NCI-H510A (cell line): ENCODE measurements around the gene CEP57L1.
"Not testable (repeated sequence)": the region's sequence is repeated elsewhere in the genome, so short reads cannot be mapped to it uniquely, and the experiment has no call there.

ENCODE experiments used
- DNase-seq: peaks from one replicate; lab custom pipeline; 2025; lab: John Stamatoyannopoulos, UW

Gene CEP57L1

GRCh38 chr6:109172101-109172746 is 76.9 kb downstream of the CEP57L1 start:
- DNase-seq, result no peak

- no peak for DNase-seq
Observed at GRCh38 chr6:109174916-109175315, 79.6 kb downstream of the CEP57L1 start.

- DNase-seq, result no peak
Observed at GRCh38 chr6:109178921-109179320, 83.6 kb downstream of the CEP57L1 start.

GRCh38 chr6:109179507-109179906 is 84.2 kb downstream of the CEP57L1 start:
- no peak for DNase-seq

GRCh38 chr6:109182578-109182977 is 87.3 kb downstream of the CEP57L1 start:
- no peak for DNase-seq

GRCh38 chr6:109183109-109183650 is 87.9 kb downstream of the CEP57L1 start:
- DNase-seq, result no peak

- no peak for DNase-seq
Observed at GRCh38 chr6:109184638-109185037, 89.3 kb downstream of the CEP57L1 start.

GRCh38 chr6:109186012-109186411 is 90.7 kb downstream of the CEP57L1 start:
- no peak for DNase-seq

- DNase-seq, result no peak
Observed at GRCh38 chr6:109187399-109188114, 92.2 kb downstream of the CEP57L1 start.

GRCh38 chr6:109188115-109188411 is 92.8 kb downstream of the CEP57L1 start:
- no peak for DNase-seq

GRCh38 chr6:109191368-109191767 is 96.1 kb downstream of the CEP57L1 start:
- not testable (repeated sequence) for DNase-seq

GRCh38 chr6:109192865-109193264 is 97.6 kb downstream of the CEP57L1 start:
- DNase-seq, result no peak

- no peak for DNase-seq
Observed at GRCh38 chr6:109194880-109195279, 99.6 kb downstream of the CEP57L1 start.

GRCh38 chr6:109197061-109197460 is 101.8 kb downstream of the CEP57L1 start:
- no peak for DNase-seq

- DNase-seq, result no peak
Observed at GRCh38 chr6:109202409-109203264, 107.3 kb downstream of the CEP57L1 start.

- DNase-seq, result no peak
Observed at GRCh38 chr6:109204511-109204910, 109.2 kb downstream of the CEP57L1 start.

GRCh38 chr6:109212683-109213082 is 117.4 kb downstream of the CEP57L1 start:
- DNase-seq, result no peak
